ENCODE results near the gene VWC2. TPM values are rescaled to one million over a fixed set of nuclear protein-coding genes. Genes with fewer than 3 reads are reported as not detected.

The VWC2 gene
- total and polyA plus RNA-seq, 7 experiments from 2014 or later = not detected

DNA sequence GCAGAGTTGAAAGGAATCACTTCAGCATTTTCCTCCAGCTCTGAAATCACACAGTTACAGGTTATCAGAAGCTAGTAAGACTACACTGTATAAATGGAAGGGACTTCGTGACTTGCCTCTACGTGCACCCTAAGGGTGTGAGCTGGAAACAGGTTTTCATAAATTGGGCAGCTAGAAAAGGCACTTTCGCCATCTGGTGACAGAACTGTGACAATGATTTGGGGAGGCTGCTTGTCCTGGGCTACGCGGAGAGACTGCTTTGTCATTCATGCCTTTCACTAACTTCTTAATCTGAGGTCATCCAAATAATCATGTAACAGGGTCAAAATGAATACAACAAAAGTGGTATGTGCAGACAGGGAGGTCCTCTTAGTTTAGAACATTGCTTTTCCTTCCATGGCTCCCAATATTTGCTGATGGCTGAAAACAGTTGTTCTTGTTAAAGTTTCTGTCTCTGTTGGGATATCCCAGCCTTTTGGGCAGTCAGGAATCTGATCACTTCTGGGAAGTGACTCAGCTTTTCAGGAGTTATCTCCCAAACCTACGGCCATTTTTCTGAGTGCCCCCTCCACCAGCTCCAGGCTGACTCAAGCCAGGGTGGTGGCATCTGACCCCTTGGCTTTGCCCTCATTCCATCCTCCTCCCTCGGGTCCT lies 17.8 kb downstream of the VWC2 start:
- no peaks in the 10 kb centered on the region for H3K36me3 Mint-ChIP-seq
- peaks cover 0 to 10% (median 0%) of the 10 kb centered on the region in 5 donors for H3K27me3 Mint-ChIP-seq
- Histone ChIP-seq H3K27ac (ENCODE audit: low read depth, low read length) (no peak overlapping the region), H3K27me3 (ENCODE audit: control insufficient read depth in 2 of 2, insufficient read depth in 2 of 2, low read length in 2 of 2) (no peaks in the 10 kb centered on the region), H3K36me3 (ENCODE audit: control insufficient read depth in 2 of 3, insufficient read depth in 3 of 3, low read length in 3 of 3) (no peaks in the 10 kb centered on the region), H3K4me1 (ENCODE audit: control insufficient read depth in 2 of 2, insufficient read depth in 2 of 2, low read length in 2 of 2) (no peaks in the 10 kb centered on the region), H3K4me3 (ENCODE audit: low read length) (no peak overlapping the region), H3K9me3 (ENCODE audit: control insufficient read depth in 2 of 3, low read length in 3 of 3) (no peaks in the 10 kb centered on the region)
- no peak overlapping the region for H3K27ac Mint-ChIP-seq
- ChIA-PET CTCF (no interaction called here), POLR2A (no interaction called here)
- no peaks in the 10 kb centered on the region for H3K4me1 Mint-ChIP-seq
- H3K9me3 Mint-ChIP-seq = peaks cover 0 to 13% (median 2%) of the 10 kb centered on the region in 11 donors
- intact Hi-C loops (cut with micrococcal nuclease) = no loop called here
- no peak for ATAC-seq
- no peak for DNase-seq
- no peak overlapping the region for H3K4me3 Mint-ChIP-seq

DNA sequence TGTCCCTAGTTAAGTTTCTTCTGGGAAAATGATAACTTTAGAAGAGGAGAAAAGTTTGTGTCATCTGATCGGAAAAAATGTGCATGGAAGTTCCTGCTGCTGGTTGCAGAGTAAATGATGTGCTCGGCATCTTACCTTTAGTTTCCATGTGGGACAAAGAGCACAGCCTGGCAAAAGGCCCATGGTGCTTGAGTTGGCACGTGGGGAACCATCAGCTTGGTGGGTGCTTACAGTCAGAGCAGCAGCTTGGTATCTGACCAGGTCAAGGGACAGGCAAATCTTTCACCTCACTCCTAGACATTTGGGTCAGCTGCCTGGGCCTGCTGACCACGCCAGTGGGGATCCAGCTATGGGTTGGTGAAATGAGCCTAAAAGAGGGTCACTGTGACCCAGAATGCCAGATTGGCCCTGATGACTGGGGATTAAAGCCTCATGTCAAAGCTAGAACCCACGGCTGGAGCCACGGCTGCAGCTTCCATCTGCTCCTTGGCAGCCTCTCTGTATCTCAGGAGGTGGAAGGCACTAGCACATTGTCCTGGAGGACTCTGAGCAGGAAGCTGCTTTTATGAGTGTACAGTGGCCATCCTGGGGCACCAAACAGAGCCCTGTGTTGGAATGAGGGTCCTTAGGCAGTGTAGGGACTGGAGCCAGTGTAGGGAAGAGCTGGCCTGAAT lies 24.7 kb downstream of the VWC2 start:
- no peaks in the 10 kb centered on the region for H3K4me1 Mint-ChIP-seq

DNA sequence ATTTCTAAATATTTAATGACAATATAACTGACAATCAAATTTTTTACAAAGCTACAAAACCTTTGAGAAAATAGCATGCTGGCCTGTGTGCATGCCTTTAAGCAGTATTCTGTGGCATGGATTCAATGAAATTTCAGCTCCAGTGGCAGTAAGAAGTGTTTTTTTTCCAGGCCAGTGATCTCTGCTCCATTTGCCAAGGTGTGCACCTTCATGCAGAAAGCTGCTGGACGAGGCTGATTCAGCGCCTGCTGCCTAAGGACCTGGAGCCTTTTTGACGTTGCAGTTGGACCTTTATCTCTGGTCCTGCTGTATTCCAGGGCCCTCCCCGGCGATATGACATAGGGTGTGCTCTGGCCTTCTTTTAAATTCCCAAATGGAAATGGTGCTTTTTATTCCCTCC lies 26.6 kb downstream of the VWC2 start:
- CTCF ChIA-PET = no interaction called here
- H3K27ac ChIP-seq (ENCODE audit: low read depth, low read length) = no peak overlapping the region
- H3K9me3 ChIP-seq (ENCODE audit: control insufficient read depth in 2 of 3, low read length in 3 of 3) = no peaks in the 10 kb centered on the region
- H3K4me3 ChIP-seq (ENCODE audit: low read length) = no peak overlapping the region
- no peaks in the 10 kb centered on the region for H3K27me3 ChIP-seq (ENCODE audit: control insufficient read depth in 2 of 2, insufficient read depth in 2 of 2, low read length in 2 of 2)
- H3K9me3 Mint-ChIP-seq = peaks cover 0 to 4% (median 0%) of the 10 kb centered on the region in 11 donors
- H3K4me3 Mint-ChIP-seq = no peak overlapping the region
- DNase-seq (no peak), ATAC-seq (no peak)
- no peak overlapping the region for H3K27ac Mint-ChIP-seq
- H3K4me1 ChIP-seq (ENCODE audit: control insufficient read depth in 2 of 2, insufficient read depth in 2 of 2, low read length in 2 of 2) = no peaks in the 10 kb centered on the region
- POLR2A ChIA-PET = no interaction called here
- no peaks in the 10 kb centered on the region for H3K36me3 ChIP-seq (ENCODE audit: control insufficient read depth in 2 of 3, insufficient read depth in 3 of 3, low read length in 3 of 3)
- intact Hi-C loops (cut with micrococcal nuclease) = no loop called here
- no peaks in the 10 kb centered on the region for H3K4me1 Mint-ChIP-seq
- peaks cover 0 to 35% (median 6%) of the 10 kb centered on the region in 5 donors for H3K27me3 Mint-ChIP-seq
- no peaks in the 10 kb centered on the region for H3K36me3 Mint-ChIP-seq

More for the DNA sequence above, 24.7 kb downstream of the VWC2 start:
- H3K36me3 Mint-ChIP-seq = no peaks in the 10 kb centered on the region
- ChIA-PET POLR2A (no interaction called here), CTCF (no interaction called here)
- H3K27me3 Mint-ChIP-seq = peaks cover 0 to 25% (median 4%) of the 10 kb centered on the region in 5 donors
- H3K4me1 ChIP-seq (ENCODE audit: control insufficient read depth in 2 of 2, insufficient read depth in 2 of 2, low read length in 2 of 2) = no peaks in the 10 kb centered on the region
- intact Hi-C loops (cut with micrococcal nuclease) = no loop called here
- no peak overlapping the region for H3K4me3 ChIP-seq (ENCODE audit: low read length)
- H3K4me3 Mint-ChIP-seq = no peak overlapping the region
- peaks cover 0 to 3% (median 0%) of the 10 kb centered on the region in 11 donors for H3K9me3 Mint-ChIP-seq
- H3K27me3 ChIP-seq (ENCODE audit: control insufficient read depth in 2 of 2, insufficient read depth in 2 of 2, low read length in 2 of 2) = no peaks in the 10 kb centered on the region
- ATAC-seq (no peak), DNase-seq (no peak)
- H3K27ac ChIP-seq (ENCODE audit: low read depth, low read length) = no peak overlapping the region
- no peaks in the 10 kb centered on the region for H3K36me3 ChIP-seq (ENCODE audit: control insufficient read depth in 2 of 3, insufficient read depth in 3 of 3, low read length in 3 of 3)
- no peaks in the 10 kb centered on the region for H3K9me3 ChIP-seq (ENCODE audit: control insufficient read depth in 2 of 3, low read length in 3 of 3)
- no peak overlapping the region for H3K27ac Mint-ChIP-seq

DNA sequence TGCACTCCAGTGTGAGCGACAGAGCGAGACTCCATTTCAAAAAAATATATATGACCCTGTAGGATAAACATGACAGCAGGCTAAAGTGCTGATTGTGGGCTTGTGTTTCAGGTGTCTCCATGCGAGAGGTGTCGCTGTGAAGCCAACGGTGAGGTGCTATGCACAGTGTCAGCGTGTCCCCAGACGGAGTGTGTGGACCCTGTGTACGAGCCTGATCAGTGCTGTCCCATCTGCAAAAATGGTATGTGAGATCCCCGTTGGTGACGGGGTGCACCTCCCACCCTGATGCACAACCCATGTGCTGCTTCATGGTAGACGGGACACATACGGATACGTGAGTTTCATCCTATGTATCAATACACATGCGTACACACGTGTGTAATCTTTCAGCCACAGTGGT lies 29.2 kb downstream of the VWC2 start:
- Mint-ChIP-seq H3K4me3 (no peak overlapping the region), H3K4me1 (no peaks in the 10 kb centered on the region), H3K27ac (no peak overlapping the region), H3K36me3 (no peaks in the 10 kb centered on the region), H3K9me3 (peaks cover 0 to 4% (median 0%) of the 10 kb centered on the region in 11 donors), H3K27me3 (peaks cover 0 to 34% (median 12%) of the 10 kb centered on the region in 5 donors)
- no peak overlapping the region for H3K27ac ChIP-seq (ENCODE audit: low read depth, low read length)
- ChIA-PET CTCF (no interaction called here), POLR2A (no interaction called here)
- H3K4me1 ChIP-seq (ENCODE audit: control insufficient read depth in 2 of 2, insufficient read depth in 2 of 2, low read length in 2 of 2) = no peaks in the 10 kb centered on the region
- DNase-seq (no peak), ATAC-seq (no peak)
- H3K27me3 ChIP-seq (ENCODE audit: control insufficient read depth in 2 of 2, insufficient read depth in 2 of 2, low read length in 2 of 2) = no peaks in the 10 kb centered on the region
- H3K4me3 ChIP-seq (ENCODE audit: low read length) = no peak overlapping the region
- no peaks in the 10 kb centered on the region for H3K36me3 ChIP-seq (ENCODE audit: control insufficient read depth in 2 of 3, insufficient read depth in 3 of 3, low read length in 3 of 3)
- intact Hi-C loops (cut with micrococcal nuclease) = no loop called here
- H3K9me3 ChIP-seq (ENCODE audit: control insufficient read depth in 2 of 3, low read length in 3 of 3) = no peaks in the 10 kb centered on the region

DNA sequence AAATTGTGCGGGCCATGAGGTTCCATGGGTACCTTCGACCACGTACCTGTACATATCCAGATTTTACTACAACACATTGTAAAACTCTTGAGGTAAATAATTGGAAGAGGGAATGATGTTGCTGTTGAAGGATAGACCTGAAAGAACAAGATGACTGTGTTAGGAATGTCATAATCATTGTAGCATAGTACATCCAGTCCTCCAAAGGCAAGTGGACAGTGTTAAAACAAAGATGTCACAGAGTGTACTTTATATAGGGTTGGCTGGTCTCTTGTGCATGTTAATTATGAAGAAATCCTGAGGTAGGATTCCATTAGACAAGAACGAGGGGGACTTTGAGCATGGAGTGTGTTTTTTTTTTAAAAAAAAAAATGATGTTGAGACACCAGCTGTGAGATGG lies 30.4 kb downstream of the VWC2 start:
- H3K4me3 ChIP-seq (ENCODE audit: low read length) = no peak overlapping the region
- peaks cover 0 to 4% (median 0%) of the 10 kb centered on the region in 11 donors for H3K9me3 Mint-ChIP-seq

DNA sequence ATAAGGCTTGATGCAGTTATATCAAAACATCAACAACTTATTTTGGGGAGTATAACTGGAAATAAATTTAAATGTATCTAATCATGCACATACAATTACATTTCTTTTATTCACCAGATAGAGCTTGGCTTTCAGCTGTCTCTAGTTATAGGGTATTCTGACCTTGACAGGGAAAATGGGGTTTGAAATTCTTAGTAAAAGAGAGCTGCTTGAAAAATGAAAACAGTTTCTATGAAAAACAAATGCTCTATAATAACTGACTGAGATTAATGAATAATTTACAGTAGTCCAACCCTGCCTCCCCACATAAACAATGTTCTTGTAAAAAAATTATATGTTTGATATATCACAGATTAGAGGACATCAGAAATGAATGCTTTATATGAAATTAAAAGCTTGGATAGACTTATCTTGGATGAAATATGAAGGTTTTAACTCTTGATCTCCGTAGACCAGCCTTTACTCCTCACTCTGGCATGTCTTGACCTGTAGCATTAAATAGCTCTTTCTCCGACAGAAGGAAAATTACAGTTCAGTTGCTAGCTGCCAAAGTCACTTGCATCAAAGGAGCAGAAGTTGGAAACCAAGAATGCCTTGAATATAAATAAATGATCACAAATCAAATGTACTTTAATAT lies 32.1 kb downstream of the VWC2 start:
- no peaks in the 10 kb centered on the region for H3K4me1 ChIP-seq (ENCODE audit: control insufficient read depth in 2 of 2, insufficient read depth in 2 of 2, low read length in 2 of 2)
- H3K9me3 ChIP-seq (ENCODE audit: control insufficient read depth in 2 of 3, low read length in 3 of 3) = no peaks in the 10 kb centered on the region
- Mint-ChIP-seq H3K4me3 (no peak overlapping the region), H3K27ac (no peak overlapping the region), H3K36me3 (no peaks in the 10 kb centered on the region), H3K9me3 (peaks cover 0 to 4% (median 0%) of the 10 kb centered on the region in 11 donors), H3K27me3 (peaks cover 2 to 22% (median 14%) of the 10 kb centered on the region in 5 donors), H3K4me1 (no peaks in the 10 kb centered on the region)
- H3K27me3 ChIP-seq (ENCODE audit: control insufficient read depth in 2 of 2, insufficient read depth in 2 of 2, low read length in 2 of 2) = peaks cover 0 to 3% of the 10 kb centered on the region in 2 donors
- ChIA-PET CTCF (no interaction called here), POLR2A (no interaction called here)
- H3K36me3 ChIP-seq (ENCODE audit: control insufficient read depth in 2 of 3, insufficient read depth in 3 of 3, low read length in 3 of 3) = no peaks in the 10 kb centered on the region
- no peak for ATAC-seq
- H3K27ac ChIP-seq (ENCODE audit: low read depth, low read length) = no peak overlapping the region
- DNase-seq = no peak
- intact Hi-C loops (cut with micrococcal nuclease) = no loop called here
- no peak overlapping the region for H3K4me3 ChIP-seq (ENCODE audit: low read length)

More for the DNA sequence above, 30.4 kb downstream of the VWC2 start:
- Mint-ChIP-seq H3K27me3 (peaks cover 2 to 22% (median 12%) of the 10 kb centered on the region in 5 donors), H3K27ac (no peak overlapping the region), H3K4me1 (no peaks in the 10 kb centered on the region), H3K4me3 (no peak overlapping the region), H3K36me3 (no peaks in the 10 kb centered on the region)
- Histone ChIP-seq H3K36me3 (ENCODE audit: control insufficient read depth in 2 of 3, insufficient read depth in 3 of 3, low read length in 3 of 3) (no peaks in the 10 kb centered on the region), H3K27me3 (ENCODE audit: control insufficient read depth in 2 of 2, insufficient read depth in 2 of 2, low read length in 2 of 2) (peaks cover 0 to 3% of the 10 kb centered on the region in 2 donors), H3K4me1 (ENCODE audit: control insufficient read depth in 2 of 2, insufficient read depth in 2 of 2, low read length in 2 of 2) (no peaks in the 10 kb centered on the region), H3K9me3 (ENCODE audit: control insufficient read depth in 2 of 3, low read length in 3 of 3) (no peaks in the 10 kb centered on the region), H3K27ac (ENCODE audit: low read depth, low read length) (no peak overlapping the region)
- ChIA-PET CTCF (no interaction called here), POLR2A (no interaction called here)
- DNase-seq = no peak
- intact Hi-C loops (cut with micrococcal nuclease) = no loop called here
- no peak for ATAC-seq
